ENCODE measurements around the gene KXD1.

The KXD1 gene

GRCh38 chr19:18613589-18614234, 56.0 kb downstream of the KXD1 start:
- DNase-seq (ENCODE audit: low read depth in 2 of 2), result no peak

GRCh38 chr19:18616023-18616422, 58.4 kb downstream of the KXD1 start:
- no peak for DNase-seq (ENCODE audit: low read depth in 2 of 2)

GRCh38 chr19:18617562-18617961, 59.9 kb downstream of the KXD1 start:
- no peak for DNase-seq (ENCODE audit: low read depth in 2 of 2)

- DNase-seq (ENCODE audit: low read depth in 2 of 2), result no peak
Measured at GRCh38 chr19:18618236-18618635, 60.6 kb downstream of the KXD1 start.

Data from stimulated activated CD4-positive, alpha-beta T cell treated with anti-CD3 and anti-CD28 coated beads, Interleukin-12 subunit alpha, Interleukin-12 subunit beta, amount 100 ng/mL, for 24 hours (primary cell).